ENCODE data around the gene CREB3L1. TPM values are rescaled to one million over a fixed set of nuclear protein-coding genes. Genes with fewer than 3 reads are reported as not detected.

CREB3L1 gene
- total and polyA plus RNA-seq, 2 of the 13 experiments (the other 11 are each of a cell fraction or from before 2014, with no cell fraction given): not detected

DNA sequence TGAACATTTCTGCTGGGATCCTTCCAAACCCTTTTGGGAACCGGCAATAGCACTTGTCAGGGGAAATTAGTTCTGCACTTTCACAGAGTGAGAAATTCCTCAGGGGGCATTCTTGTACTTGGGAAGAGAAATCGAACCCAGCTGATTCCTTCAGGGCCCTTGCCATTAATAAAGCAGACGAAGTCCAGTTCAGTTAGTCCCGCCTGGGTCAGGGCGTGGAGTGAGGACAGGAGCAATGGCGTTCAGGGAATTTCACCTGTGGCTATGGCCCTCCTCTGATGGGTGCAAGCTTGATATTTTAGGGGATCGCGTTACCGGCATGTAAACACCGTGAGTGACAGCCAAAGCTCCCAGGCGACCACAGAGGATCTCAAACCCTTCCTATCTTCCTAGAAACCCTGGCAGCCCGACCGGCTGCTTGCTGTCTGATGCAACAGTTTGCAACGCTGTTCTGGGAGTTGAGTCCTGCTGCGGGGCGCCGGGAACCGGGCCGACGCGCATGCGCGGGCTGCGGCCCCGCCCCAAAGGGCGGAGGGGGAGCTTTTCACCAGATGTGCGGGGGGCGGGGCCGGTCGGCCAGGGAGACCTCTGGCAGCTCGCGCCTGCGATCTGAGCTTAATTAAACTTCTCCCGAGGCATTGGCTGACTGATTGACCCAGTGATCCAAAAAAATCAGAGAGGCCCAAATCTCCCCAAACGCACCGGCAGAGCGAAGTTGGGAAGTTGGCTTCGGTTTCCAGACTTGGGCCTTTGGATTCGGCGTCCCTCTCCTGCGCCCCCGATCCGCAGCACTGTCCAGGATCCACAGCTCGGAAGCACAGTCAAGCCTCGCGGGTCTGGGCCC, 34.3 kb upstream of the CREB3L1 start (continued):
- TF ChIP-seq ZFP91 (CRISPR knock-in tag; IDR thresholded peaks at IDR 0.05; ENCODE audit: borderline replicate concordance) (peak; percentile 63; the same call in 1 of the 2 replicates), RXRA (CRISPR knock-in tag; IDR thresholded peaks at IDR 0.05) (no peak), NFIC (IDR thresholded peaks at IDR 0.05; ENCODE audit: low read length) (no peak), CEBPB (IDR thresholded peaks at IDR 0.05; ENCODE audit: borderline replicate concordance, low read depth, low read length) (peak; percentile 99), AGO1 (IDR thresholded peaks at IDR 0.05; ENCODE audit: low read depth, low read length, poor library complexity, severe bottlenecking) (no peak), HNF4A (CRISPR knock-in tag; IDR thresholded peaks at IDR 0.05) (0 out of 2 replicates have a peak, but pooled peaks have one; percentile 15), FLYWCH1 (CRISPR knock-in tag; IDR thresholded peaks at IDR 0.05) (no peak), ZNF580 (CRISPR knock-in tag; IDR thresholded peaks at IDR 0.05; ENCODE audit: borderline replicate concordance, low read depth) (peak; percentile 81; the same call in 1 of the 2 replicates), ZNF660 (CRISPR knock-in tag; IDR thresholded peaks at IDR 0.05; ENCODE audit: borderline replicate concordance, low read depth) (no peak), ZNF777 (CRISPR knock-in tag; IDR thresholded peaks at IDR 0.05) (no peak), MATR3 (CRISPR knock-in tag; IDR thresholded peaks at IDR 0.05) (no peak), ZNF513 (CRISPR knock-in tag; conservative IDR thresholded peaks at IDR 0.05) (no peak), ZZZ3 (CRISPR knock-in tag; IDR thresholded peaks at IDR 0.05; ENCODE audit: borderline replicate concordance) (peak; percentile 88; the same call in 1 of the 2 replicates)
- TF ChIP-seq, protein P1, sequence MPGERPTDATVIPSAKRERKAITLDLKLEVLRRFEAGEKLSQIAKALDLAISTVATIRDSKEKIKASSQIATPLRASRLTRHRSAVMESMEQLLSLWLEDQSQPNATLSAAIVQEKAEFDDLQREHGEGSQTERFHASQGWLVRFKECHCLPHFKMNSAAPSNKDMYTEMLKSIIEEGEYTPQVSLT (CRISPR knock-in tag; IDR thresholded peaks at IDR 0.05; ENCODE audit: borderline replicate concordance, low read depth): no peak
- TF ChIP-seq, protein P2, sequence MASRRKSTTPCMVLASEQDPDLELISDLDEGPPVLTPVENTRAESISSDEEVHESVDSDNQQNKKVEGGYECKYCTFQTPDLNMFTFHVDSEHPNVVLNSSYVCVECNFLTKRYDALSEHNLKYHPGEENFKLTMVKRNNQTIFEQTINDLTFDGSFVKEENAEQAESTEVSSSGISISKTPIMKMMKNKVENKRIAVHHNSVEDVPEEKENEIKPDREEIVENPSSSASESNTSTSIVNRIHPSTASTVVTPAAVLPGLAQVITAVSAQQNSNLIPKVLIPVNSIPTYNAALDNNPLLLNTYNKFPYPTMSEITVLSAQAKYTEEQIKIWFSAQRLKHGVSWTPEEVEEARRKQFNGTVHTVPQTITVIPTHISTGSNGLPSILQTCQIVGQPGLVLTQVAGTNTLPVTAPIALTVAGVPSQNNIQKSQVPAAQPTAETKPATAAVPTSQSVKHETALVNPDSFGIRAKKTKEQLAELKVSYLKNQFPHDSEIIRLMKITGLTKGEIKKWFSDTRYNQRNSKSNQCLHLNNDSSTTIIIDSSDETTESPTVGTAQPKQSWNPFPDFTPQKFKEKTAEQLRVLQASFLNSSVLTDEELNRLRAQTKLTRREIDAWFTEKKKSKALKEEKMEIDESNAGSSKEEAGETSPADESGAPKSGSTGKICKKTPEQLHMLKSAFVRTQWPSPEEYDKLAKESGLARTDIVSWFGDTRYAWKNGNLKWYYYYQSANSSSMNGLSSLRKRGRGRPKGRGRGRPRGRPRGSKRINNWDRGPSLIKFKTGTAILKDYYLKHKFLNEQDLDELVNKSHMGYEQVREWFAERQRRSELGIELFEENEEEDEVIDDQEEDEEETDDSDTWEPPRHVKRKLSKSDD (CRISPR knock-in tag; IDR thresholded peaks at IDR 0.05; ENCODE audit: low read depth): no peak
